ENCODE measurements around the gene DAGLA.

Gene DAGLA

DNA sequence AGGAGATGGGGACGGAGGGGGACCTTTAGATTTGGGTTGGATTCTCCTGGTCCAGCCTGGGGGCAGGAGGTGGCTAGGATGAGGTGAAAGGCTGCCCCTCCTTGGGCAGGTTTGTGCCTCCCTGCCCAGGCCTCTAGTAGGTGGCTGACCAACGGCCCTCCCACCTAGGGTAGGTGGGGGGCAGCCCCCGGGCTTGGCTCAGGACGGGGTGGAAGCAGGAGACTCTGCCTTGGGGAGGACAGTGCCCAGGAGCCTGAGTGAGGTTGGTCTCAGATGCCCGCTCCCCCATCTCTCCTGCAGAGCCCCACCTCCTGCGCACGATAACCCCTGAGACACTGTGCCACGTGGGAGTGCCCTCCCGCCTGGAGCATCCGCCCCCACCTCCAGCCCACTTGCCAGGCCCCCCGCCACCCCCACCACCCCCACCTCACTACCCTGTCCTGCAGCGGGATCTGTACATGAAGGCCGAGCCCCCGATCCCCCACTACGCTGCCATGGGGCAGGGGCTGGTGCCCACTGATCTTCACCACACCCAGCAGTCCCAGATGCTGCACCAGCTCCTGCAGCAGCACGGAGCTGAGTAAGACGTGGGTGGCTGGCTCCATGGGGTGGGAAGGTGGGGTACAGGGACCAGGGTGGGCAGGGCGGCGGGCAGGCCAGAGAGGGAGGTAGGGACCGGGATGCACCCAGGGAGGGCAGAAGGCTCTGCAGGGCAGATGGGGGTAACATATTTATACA, 89.9 kb downstream of the DAGLA start:
- no peak for DNase-seq

DNA sequence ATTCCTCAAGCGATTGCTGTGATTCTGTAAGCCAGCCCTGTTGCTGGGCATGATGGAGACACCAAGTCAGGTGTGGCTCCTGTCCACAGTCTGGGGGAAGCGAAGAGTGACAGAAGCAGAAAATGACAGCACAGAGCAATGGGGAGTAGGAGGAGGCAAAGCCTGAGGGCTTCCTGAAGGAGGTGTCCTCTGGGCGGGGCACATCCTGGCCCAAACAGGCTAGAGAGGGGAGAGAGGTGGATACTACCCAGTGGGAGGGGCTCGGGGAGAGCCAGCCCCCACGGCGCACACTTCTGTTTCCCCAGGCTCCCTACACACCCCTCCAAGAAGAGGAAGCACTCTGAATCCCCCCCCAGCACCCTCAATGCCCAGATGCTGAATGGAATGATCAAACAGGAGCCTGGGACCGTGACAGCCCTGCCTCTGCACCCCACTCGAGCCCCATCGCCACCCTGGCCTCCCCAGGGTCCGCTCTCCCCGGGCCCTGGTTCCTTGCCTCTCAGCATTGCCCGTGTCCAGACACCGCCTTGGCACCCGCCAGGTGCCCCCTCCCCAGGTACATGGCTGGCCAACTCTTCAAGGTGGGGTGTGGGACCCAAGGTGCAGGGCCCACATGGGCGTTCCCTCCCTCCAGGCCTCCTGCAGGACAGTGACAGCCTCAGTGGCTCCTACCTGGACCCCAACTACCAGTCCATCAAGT, 91.2 kb downstream of the DAGLA start:
- no peak for DNase-seq

DNA sequence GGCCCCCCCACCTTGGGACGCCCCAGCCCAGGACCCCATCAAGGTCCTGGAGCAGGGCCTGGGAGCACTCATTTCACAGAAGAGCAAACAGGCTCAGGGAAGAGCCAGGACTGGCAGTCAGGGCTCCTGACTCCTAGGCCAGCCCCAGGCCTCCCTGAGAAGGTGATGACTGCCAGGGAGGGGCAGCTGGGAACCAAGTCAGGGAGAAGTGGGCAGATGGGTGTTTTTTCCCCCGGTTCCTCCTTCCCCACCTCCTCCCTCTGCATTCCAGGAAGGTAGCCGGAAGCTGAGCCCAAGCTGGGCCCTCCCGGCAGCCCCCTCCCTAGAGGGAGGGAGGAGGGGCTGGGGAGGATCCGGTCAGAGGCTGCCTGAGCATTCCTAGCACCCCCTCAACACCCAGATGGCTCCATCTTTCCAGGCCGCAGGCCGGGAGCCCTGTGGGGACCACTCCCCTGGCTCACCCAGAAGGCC, 91.8 kb downstream of the DAGLA start:
- no peak for DNase-seq

DNA sequence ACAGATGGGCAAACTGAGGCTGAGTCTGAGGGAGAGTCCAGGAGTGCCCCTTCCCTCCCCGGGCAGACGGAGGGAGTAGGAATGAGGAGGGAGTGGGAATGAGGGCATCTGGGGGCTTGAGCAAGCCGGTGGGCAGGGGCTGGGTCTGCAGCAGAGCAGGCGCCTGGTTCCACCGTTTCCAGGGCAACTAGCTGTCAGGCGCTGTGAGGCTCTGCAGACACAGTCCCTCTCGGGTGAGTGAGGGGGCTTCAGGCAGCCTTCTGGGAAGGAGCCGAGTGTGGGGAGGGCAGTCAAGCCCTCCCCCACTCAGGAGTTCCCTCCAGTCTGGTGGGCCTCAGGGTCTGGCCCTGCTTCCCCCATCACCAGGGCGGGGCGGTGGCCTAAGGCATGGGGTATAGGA, 93.2 kb downstream of the DAGLA start:
- DNase-seq = no peak

DNA sequence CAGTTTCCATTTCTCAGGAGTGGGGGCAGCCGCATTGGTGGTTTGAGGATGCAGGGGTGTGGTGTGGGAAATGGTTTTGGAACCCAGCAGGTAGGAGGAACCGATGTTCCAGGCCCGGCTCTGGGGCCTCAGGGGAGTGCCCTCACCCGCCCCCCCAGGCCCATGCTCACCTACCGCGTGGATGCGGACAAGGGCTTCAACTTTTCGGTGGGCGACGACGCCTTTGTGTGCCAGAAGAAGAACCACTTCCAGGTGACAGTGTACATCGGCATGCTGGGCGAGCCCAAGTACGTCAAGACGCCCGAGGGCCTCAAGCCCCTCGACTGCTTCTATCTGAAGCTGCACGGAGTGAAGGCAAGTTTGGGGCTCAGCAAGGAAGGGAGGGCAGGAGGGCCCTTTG, 93.6 kb downstream of the DAGLA start:
- no peak for DNase-seq

DNA sequence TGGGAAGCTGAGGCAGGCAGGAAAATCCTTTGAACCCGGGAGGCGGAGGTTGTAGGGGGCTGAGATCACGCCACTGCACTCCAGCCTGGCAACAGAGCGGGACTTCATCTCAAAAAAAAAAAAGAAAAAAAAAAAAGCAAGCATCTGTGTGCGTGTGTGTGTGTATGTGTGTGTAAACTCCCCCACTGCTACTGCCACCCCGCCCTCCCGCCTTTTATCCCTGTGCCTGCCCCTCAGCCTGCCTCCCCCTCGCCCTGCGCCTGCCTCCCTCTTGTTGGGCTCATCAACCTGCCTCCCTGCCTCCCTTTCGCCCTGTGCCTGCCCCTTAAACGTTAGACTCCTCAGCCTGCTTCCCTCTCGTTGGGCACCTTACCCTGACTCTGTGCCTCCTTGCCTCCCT, 94.2 kb downstream of the DAGLA start:
- no peak for DNase-seq

DNA sequence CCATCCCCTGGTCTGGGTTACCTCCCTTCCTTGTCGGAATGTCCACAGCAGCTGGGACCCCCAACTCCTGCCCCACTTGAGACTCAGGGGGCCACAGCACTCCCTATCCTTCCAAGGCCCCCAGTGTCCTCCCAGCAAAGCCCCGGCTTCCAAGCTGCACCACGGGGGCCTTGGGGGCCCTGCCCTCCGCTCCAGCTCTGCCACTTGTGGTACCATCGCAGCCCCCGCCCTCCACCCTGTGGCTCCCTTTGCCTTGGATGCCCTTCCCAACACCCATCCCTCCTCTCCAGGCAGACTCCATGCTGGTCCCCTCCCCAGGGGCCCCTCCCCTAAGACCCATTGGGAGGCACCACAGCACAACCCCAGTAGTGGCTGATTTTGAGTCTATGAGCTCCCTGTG, 94.9 kb downstream of the DAGLA start:
- DNase-seq = no peak

DNA sequence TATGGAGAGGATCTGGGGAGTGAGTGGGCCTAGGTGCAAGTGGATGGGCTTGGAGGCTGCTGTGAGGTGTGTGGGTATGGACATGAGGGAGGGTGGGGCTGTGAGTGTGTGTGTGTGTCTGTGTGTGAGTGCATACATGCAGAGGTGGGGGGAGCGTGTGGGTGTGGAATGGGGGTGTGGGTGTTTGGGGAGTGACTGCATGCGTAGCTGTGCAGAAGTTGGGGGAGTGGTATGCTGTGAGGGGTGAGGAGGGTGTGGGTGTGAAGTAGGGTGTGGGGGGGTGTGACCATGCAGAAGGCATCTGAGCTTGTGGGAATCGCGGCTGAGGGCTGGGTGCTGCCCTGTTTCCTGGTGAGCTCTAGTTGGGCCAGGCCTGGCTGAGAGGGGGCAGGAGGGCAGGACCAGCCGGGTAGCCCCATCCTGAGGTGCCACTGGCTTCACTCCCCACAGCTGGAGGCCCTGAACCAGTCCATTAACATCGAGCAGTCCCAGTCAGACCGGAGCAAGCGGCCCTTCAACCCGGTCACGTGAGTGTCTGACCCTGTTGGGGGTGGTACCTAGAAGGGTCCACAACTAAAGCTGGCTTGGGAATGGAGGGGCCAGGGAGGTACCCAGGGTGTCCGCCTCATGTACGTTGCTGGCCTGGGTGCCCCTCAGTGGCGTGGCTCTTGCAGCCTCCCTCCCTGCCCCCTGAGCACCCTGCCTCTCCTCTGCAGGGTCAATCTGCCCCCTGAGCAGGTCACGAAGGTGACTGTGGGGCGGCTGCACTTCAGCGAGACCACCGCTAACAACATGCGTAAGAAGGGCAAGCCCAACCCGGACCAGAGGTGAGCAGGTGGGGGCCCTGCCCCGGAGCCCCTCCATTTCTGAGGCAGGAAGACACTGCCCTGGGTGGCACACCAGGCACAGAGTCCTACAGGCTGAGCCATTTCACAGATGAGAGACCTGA, 95.7 kb downstream of the DAGLA start:
- DNase-seq = no peak

DNA sequence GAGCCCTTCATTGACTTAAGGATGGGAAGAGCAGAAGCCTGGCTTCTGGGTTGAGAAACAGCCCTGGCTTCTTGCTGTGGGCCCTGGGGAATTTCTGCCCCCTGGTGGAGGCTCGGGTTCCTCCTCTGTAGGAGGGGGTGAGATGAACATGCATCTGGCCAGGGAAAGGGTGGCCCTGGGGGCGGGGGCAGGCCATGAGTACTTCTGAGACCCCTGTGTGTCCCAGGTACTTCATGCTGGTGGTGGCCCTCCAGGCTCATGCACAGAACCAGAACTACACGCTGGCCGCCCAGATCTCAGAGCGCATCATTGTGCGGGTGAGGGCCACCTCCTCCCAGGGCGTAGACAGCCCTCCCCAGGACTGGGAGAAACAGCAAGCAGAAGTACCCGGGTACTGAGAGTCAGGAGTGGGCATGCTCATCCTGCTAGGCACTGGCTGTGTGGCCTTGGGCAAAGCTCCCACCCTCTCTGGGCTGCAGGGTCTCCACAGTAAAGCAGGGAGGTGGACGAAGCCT, 96.4 kb downstream of the DAGLA start:
- DNase-seq = peak; percentile 32

DNA sequence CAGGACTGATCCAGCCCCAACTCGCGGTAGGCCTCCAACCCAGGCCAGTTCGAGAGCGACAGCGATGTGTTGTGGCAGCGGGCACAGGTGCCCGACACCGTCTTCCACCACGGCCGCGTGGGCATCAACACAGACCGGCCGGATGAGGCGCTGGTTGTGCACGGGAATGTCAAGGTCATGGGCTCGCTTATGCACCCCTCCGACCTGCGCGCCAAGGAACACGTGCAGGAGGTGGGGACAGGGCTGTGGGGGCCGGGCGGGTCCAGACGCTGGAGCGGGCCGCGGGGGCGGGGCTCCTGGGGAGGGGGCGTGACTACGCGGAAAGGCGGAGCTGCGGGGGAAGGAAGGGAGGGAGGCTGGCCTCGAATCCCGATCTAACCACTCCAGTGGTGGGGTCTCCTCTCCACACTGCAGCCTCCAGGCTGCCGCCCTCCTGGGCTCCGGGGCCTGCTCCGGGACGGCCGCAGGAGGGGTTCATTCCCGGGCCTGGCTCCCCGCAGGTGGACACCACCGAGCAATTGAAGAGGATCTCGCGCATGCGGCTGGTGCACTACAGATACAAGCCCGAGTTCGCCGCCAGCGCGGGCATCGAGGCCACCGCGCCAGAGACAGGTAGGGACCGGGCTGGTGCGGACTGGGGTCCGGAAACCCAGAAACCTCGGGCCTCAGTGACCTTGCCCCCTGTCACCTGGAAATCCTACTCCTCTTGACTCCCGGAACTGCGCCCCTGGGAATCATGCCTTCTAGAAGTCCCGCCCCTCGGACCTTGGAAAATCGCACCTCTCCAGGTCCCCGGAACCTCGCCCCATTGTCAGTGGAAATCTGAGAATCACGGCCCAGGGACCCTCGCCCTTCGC, 97.3 kb downstream of the DAGLA start:
- no peak for DNase-seq

DNA sequence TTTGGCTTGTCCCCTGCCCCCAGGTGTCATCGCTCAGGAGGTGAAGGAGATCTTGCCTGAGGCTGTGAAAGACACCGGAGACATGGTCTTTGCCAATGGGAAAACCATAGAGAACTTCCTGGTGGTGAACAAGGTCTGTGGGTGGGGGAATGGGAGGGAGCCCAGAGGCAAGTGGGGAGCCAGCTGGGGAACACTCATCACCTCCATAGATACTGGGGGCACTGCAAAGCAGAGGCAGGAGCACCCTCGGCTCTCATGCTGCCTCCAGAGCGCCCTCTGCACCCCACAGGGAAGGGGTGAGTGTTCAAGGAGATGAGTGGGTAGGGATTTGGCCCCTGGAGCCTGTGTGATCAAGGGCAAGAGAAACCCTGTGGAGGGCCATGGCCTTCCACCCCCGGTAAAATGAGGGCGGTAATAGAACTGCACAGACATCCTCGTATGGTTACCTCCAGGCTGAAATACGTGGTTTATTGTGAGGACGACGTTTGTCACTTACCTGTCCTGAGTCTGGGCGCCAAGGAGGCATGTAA, 98.2 kb downstream of the DAGLA start:
- DNase-seq = no peak

DNA sequence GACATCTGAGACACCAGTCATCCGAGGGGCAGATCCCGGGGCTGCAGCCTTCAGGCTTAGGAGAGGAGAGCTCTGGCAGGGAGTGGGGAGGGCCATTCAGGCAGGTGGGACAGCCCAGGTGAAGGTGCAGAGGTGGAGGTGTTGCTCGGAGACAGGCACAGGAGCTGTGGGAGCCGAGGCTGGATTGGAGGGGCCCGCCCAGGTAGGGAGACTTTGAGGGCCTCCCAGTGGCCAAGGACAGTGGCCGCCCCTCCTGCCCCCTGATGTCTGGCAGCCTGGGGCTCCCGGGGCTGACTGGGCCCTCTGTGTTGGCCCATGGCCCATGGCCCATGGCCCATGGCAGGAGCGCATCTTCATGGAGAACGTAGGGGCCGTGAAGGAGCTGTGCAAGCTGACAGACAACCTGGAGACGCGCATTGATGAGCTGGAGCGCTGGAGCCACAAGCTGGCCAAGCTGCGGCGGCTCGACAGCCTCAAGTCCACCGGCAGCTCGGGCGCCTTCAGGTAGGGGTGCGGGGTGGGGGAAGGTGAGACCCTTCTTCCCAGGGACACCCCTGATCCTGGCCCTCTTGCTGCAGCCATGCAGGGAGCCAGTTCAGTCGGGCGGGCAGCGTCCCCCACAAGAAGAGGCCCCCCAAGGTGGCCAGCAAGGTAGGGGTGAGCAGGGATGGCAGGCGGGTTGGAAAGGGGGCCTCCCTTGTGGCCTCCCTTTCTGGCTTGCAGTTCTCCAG, 98.9 kb downstream of the DAGLA start:
- no peak for DNase-seq

DNA sequence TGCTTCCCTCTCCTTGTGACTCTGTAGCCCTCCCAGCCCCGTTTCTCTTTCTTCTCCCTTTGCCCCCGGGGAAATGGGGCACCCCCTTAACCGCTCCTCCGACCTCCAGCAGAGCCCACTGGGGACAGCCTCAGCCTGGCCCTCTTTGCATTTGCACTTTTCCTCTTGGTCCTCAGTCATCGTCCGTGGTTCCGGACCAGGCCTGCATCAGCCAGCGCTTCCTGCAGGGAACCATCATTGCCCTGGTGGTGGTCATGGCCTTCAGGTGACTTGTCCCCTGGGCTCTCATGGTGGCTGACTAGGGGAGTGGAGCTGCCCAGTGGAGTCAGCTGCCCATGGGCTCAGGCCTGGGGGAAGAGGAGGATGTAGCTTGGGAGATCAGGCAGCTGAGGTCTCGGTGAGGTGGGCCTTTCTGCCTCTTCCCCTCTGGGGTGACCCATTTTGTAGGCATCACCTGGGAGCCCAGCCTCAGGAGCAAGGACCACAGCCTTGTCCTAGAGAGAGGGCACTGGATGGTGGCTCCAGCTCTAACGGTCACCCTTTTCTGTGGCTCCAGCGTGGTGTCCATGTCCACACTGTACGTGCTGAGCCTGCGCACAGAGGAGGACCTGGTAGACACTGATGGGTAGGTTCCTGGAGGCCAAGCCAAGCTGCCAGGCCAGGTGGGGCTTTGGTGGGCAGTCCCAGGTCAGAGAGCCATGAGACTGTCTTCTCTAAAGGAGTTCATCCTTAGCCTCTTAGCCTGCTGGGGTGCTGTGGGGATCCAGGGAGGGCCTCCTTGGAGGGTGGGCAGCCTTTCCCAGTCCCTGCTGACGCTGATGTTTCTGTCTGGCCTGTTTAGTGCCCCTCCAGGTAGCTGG, 99.7 kb downstream of the DAGLA start:
- no peak for DNase-seq

DNA sequence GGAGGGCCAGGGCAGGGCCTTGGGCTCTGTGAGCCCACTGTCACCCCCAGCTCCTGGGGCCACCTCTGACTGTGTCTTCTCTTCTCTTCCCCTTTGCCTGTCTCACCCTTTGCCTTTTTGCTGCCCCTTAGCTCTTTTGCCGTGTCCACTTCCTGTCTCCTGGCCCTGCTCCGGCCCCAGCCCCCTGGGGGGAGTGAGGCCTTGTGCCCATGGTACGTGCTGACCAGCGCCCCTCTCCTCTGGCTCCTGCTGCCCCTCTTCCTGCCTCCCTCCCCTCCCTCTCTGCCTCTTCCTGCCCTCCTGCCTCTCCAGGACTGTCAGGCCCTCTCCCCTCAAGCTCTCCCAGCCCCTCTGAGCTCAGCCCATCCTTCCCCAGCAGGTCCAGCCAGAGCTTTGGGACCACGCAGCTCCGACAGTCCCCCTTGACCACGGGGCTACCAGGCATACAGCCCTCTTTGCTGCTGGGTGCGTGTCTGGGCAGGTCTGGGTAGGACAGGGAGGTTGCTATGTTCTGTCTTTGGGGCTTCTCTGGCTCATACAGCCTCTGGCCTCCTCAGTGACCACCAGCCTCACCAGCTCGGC, 100.5 kb downstream of the DAGLA start:
- no peak for DNase-seq

DNA sequence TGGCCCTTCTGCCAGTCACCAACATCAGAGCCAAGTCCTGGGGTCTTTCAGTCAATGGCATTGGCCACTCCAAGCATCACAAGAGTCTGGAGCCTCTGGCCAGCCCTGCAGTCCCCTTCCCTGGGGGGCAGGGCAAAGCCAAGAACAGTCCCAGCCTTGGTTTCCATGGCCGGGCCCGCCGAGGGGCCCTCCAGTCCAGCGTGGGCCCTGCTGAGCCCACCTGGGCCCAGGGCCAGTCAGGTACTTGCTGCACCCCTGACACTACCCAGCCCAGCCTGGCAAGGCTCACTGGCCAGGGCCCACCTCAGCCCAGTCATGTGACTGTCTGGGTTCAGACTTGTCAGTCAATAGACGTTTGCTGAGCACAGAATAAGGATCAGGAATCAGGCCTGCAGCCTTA, 101.4 kb downstream of the DAGLA start:
- no peak for DNase-seq

DNA sequence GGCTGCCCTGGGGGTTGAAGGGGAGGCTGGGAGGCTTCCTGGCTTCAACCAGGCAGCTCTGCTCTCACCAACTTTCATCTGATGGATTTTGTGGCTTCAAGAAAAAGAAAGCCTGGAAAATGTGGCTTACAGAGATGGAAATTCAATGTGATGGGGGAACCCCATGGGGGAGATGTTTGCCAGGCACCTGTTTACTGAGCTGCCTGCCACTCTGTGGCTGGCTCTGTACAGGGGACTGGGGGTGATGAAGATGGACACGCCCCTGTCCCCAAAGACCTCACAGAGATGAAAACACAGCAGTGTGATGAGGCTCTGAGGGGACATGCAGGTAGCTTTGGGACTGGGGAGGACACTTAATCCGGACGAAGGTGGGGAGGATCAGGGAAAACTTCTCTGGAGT, 102.1 kb downstream of the DAGLA start:
- DNase-seq = no peak

DNA sequence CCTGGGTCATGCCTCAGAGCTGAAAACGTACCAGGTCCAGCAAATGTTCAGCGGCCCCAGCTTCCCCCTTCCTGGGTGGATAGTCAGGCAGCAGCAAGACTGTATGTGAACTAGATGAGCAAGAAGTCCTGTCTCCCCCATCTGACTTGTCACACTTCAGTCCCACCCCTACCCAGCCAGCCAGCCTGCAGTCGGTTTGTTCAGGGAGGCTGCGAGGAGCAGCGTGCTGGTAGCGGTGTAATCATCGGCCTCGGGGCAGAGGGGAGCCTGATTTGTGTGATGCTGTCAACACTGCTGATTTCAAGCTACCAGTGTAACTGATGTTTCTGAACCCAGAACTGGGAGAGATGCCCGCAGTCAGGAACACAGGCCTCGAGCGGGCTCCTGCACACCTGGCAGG, 102.7 kb downstream of the DAGLA start:
- DNase-seq = no peak

DNA sequence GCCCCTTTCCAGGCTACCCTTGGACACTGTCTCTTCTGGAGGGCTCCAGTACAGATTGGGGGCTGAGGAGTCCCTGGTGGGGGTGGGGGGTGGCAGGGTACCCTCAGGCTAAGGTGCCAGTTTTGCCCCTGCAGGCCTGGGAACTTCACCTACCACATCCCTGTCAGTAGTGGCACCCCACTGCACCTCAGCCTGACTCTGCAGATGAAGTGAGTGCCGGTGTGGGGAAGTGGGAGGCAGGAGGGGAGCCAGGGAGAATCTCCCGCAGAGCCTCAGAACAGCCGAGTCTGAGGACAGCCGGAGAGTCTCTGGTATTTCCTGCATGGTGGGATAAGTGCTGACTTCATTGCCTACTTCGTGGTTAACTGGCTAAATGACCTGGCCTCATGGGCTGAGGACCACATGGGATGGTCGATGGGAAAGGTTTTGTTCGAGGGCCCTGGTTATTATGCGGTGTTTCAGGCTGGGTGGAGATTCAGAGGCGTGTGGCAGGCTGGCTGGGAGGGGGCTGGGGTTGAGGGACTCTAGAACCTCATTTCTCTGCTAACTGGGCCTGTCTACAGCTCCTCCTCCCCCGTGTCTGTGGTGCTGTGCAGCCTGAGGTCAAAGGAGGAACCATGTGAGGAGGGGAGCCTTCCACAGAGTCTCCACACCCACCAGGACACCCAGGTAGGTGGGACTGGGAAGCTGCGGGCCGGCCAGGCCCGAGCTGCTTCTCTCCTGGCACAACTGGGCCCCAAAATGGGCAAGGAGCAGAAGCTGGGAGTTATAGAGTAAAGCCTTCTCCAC, 103.7 kb downstream of the DAGLA start:
- no peak for DNase-seq

DNA sequence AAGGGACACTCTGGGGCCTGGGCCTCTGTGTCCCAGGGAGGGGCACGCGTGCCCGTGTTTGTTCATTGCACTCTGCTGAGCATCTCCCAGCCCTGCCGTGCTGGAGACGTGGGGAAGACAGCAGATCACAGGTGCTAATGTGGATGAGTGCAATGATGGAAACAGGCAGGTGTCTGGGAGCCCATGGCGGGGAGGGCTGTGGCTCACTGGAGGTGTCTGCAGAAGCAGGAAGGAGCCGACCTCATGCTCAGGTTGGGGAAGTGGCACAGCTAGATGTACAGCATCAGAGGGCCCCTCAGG, 104.3 kb downstream of the DAGLA start:
- DNase-seq = no peak

All from GF-D8 (cell line).